ENCODE measurements around the gene TM4SF18.
"Not testable (repeated sequence)": the region's sequence is repeated elsewhere in the genome, so short reads cannot be mapped to it uniquely, and the experiment has no call there.

TM4SF18 gene

DNA sequence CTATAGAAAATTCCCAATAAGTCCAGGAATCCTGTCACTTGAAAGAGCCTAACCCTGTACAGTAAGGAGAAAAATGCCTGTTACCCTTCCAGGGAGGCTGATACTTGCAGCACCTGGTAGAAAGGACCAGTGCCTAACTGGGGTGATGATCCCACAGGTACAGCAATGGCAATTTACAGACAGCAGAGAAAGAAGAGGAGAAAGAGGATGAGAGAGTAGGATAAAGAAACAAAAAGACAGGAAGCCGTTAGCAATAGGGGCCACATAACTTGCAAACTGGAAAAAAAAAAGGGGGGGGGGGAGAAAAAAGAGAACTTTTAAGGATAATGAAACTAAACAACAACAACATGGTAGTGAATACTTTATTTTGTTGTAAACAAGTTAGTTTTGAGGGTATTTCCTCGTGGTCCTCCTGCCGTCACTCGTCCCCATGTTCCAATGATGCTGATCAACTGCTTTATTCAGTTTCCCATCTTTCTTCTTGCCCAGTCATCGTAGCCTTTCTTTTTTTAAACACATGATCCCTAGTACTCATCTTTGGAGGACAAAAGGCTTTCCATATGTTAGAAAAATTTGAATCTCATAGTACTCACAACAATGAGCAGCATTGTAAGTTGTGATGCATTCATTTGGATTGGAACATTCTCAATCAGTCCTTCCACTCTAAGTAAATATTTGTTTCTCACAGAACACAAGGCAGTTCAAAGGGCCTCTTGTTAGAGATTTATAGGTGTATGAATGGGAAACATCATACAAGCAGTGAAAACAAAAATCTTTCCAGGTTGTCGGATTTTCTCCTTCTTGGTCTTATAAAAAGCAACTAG lies 35.5 kb upstream of the TM4SF18 start:
- no peak for DNase-seq (ENCODE audit: low read depth)

DNA sequence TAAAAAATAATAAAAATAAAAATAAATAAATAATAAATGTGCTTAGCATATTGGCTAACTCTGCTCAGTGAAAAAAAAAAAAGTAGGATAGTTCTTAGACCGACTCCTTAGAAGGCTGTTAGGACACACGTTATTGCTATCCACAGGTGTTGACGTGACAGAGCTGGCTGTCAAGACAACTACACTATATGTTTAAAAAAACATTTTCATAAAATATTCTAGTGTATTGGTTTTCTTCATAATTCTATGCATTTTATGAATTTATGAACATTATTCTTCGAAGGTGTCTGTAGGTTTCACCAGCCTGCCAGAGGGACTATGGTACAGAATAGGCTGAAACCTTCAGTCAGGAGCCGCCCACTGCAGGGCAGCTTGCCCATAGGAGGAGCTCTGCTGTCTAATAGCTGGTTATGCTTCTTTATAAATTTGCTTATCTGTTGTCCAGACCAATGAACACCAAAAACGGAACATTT lies 34.8 kb upstream of the TM4SF18 start:
- DNase-seq (ENCODE audit: low read depth), result no peak

DNA sequence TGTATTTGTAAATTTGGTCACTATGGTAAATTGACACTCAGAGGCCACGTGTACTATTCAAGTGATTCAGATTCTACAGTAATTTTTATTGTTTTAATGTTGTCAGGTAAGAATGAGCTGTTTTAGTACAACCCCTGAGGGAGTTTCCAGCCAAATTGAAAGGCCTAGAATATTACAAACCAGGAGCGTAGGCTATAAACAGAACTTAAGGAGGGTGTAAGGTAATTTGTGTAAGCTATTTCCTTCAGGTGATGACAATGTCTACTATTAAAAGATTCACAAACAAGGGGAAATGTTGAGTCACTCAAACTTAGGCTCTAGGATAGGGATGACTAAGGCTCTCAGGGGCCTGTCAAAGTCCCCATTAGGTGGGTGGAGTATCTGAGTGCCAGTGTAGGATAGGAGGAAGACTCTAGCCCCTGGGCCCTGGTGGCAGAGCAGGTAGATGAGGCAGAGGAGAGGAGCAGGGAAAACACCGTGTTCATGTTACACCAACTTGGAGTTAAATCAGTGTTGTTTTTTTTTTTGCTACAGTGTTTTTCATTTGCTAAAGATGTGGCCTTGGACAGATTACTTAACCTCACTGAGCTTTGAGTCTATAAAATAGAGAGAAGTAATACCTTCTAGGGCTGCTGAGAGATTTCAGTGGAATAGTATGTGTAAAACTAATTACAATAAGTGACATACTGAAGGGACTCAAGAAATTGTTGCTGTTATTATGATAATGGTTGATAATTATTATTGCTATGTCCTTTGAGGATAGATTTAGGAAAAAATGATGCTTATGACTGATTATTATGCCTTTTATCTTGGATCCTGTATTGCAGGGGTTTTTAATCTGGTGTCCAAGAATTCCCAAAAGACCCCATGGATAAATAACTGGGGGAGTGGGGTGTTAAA lies 33.8 kb upstream of the TM4SF18 start:
- no peak for DNase-seq (ENCODE audit: low read depth)

DNA sequence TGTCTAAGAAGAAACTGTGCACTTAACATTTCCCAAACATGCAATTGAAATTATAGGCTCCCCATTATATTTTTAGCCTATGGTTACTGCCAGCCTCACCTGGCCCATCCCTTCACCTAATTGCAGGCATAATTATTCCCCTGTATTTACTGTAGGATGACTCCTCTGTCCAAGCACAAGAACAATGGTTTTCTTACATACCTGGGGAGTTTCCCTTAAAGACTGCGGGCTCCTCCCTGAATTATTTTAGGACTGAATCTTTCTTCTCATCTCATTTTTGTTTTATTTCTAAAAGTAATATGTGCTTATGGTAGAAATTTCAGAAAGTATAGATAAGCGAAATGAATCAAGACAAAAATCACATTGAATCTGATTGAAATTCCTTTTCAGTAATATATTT lies 32.6 kb upstream of the TM4SF18 start:
- DNase-seq (ENCODE audit: low read depth), result no peak

DNA sequence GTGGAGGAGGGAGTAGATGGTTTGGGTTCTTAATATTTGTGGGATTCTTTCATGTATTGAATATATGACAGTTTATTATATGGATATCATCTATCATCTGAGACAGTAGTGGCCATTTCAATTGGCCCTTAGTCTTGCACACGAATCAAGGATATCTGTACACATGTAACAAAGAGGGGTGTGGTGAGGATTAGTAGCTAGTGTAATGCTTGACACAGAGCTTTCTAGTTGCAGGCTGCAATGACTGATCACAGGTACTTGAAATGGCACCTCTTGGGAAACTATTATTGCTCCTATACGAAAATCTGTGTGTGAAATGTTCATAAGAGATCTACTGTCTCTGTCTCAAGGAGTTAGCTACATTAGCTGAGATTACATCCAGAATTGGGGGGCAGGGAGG lies 31.2 kb upstream of the TM4SF18 start:
- DNase-seq (ENCODE audit: low read depth), result no peak

DNA sequence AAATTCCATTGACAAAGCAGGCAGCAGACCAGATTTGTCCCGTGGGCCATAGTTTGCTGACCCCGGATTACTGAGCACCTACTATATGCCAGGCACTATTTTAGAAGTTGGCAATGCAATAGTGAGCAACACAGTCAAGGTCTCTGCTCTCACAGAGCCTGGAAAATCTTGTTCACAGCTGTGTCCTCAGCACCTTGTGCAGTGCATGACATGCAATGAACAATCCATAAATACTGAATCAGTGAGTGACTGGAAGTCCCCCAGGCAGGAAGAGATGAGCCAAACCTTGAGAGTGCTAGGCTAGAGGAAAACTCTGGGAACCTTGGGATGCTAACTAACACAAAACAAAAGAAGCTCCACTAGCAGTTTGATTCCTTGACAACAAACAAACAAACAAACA lies 29.6 kb upstream of the TM4SF18 start:
- no peak for DNase-seq (ENCODE audit: low read depth)

DNA sequence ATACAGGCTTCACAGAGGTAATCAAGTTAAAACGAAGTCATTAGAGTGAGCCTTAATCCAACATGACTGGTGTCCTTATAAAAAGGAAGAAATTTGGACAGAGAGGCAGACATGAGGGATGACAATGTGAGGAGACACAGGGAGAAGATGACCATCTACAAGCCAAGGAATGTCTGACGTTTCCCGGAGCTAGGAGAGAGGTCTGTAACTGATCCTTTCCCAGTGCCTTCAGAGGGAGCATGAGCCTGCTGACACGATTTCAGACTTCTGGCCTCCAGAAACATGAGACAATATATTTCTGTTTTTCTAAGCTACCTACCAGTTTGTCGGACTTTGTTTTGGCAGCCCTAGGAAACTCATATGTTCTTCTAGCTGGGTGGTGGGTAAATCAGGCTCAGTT lies 28.9 kb upstream of the TM4SF18 start:
- no peak for DNase-seq (ENCODE audit: low read depth)

DNA sequence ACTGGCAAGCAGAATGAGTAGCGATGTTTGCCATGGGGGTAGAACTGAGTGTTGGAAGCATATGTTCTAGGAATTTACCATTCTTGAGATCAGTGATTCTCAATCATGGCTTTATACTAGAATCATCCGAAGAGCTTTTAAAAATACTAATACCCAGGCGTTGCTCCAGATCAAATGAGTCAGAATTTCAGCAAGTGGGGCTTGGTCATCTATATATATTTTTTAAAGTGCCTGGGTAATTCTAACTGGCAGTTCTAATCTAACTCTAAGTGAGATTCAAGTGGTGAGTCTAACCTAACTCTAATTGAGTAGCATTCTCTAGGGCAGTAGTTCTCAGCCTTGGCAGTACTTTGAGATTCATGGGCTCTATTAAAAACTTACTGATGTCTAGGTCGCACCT lies 23.2 kb upstream of the TM4SF18 start:
- no peak for DNase-seq (ENCODE audit: low read depth)

DNA sequence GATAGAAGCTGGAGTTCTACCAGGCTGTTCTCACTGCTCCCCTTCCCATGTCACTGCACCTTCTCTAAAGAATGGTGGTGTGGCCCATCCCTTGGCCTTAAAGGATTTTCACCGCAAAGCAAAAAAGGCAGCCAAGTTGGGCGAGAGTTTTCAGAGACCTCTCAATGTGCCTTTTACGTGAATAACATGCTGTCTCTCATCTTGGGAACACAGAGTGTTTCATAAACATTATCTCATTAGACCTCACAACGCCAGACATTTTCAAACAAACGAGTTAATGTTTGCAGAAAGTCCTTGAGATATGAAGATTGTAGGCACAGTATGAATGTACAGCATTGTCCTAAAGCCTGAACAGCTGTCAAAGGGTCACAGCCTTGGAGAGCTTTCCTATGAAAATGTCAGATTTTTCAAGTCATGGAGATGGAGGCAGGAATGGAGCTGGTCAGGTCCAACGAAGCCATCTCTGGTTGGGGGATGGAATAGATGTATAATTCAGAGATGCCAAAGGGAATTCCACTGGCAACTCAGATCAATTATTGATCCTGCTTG lies 22.7 kb upstream of the TM4SF18 start:
- DNase-seq (ENCODE audit: low read depth), result no peak

DNA sequence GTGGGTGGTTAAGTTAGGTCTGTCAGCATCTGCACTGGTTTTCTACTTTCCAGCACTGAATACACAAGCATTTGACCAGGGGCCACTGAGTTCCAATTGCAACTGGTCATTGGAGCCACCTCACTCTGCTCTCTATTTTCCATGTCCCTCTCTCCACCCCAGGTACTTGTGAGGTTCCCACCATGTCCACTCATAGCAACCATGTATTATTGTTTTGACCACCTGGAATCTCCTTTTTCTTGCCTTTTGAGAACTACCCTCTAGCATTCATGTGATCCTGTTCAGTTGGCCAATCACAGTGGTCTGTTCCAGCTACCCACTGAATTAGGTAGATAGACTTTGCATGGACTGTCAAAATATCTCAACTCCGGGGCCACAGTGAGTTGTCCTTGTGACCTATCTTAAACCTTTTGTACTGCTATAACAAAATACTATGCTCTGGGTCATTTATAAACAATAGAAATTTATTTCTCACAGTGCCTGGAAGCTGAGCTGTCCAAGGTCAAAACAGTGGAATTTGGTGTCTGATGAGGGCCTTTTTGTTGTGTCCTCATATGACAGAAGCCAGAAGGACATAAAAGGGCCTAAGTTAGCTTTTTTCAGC lies 20.2 kb upstream of the TM4SF18 start:
- no peak for DNase-seq (ENCODE audit: low read depth)

DNA sequence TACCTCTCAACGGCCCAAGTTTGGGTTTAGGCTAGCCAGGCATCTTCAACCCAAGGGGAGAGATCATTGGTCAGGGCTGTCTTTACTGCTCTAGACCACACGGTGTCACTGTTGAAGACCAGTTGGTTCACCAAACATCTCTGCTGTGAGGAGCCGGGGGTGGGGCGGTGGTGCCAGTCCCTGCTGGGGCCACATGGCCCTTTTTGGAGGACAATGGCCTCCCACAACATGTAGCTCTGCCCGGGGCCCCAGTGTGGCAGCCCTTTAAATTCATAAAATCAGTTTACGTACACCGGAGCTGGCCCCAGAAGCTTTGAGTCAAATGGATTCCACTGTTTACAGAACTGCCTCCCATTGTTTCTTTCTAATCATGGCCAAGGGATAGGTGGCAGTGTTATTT lies 19.1 kb upstream of the TM4SF18 start:
- no peak for DNase-seq (ENCODE audit: low read depth)

DNA sequence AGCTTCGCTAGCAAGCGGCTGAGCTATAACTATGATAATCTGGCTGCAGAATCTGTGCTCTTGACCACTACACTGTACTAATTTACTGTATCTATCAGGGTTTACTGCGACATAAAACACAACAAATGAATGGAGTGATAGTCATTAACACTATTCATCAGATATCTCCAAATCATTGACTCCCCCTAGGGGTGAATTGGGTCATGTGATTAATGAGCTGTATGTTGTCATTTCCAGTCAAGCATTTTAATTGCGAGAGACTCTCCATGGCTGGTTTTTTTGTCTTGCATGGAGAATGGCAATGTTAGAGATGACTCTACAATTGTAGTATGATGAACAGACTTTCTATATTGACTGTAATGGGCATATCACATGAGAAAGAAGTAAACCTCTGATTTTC lies 10.5 kb upstream of the TM4SF18 start:
- no peak for DNase-seq (ENCODE audit: low read depth)

DNA sequence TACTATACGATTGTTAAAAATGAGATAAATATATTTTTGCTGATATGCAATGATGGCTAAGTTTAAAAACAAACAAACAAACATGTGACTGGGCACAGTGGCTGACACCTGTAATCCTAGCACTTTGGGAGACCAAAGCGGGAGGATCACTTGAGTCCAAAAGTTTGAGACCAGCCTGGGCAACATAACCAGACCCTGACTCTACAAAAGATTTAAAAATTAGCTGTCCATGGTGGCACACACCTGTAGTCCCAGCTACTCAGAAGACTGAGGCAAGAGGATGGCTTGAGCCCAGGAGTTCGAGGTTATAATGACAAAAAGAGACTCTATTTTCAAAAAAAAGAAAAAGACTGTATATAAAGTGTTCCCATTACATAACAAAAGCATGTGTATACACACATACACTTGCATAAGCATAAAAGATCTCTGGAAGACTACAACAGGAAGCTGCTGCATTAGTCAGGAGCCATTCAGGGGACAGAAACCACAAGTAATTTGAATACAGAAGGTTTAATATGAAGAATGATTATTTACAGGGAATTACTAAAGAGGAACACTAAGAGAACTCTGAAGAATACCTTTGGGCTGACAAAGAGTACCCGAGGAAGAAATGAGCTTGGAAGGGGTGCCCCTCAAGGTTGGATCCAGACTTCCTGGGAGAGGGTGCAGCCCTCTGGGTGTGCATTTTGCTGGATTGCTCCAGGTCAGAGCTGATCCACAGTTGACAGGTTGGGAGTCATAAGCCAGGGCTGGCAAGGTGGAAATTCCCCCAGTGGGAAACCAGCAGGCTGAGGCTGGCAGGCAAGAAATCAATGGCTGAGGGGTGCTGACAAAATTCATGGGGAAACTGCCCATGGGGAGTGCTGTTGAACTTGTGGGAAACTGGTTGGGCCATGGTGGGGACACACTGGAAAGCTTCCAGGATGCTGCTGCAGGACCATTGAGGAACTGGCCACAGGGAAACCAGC lies 9.3 kb upstream of the TM4SF18 start:
- DNase-seq (ENCODE audit: low read depth), result peak; percentile 63

DNA sequence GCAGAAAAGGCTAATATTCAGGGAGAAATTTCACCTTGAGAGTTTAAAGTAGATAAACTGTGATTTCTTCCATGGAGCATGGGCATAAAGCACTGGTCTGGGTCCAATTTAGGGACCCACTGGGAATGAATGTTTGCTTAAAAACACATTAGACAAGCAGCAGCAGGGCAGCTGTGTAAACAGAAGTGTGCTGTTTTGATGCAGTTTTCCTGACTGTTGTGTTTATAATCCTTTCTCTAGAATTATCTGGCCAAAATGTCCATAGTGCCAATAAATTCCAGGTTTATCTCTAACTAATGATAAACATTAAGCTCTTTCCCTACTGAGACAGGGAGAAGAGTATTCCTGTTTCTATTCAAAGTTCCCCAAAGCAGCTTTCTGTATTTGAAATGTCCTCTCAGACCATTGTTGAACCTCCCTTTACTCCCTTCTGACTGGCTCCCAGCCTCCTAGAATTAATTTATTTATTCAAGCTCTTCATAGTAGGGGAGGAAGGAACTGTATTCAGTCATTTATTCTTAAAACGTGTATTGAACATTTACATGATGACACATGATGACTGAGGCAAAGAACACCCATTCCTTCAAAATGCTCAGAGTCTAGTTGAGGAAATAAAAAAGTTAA lies 7.0 kb upstream of the TM4SF18 start:
- DNase-seq (ENCODE audit: low read depth), result no peak

DNA sequence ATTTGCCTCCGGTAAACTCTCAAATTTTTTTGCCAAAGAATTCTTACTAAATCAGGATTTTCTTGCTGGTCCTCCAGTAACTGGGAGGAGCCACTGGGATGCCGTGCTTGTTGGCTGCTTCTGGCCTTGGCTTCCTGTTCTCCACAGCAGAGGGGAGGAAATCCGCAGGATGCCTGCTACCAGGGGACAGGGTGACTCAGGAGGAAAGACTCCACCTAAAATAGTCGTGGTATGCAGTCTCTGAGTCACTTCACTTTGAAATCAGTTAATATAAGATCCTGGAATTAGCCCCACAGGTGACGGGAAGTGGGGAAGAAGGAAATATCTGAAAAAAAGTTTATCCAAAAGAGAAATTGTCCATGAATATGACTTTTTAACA lies 6.5 kb upstream of the TM4SF18 start:
- DNase-seq (ENCODE audit: low read depth), result peak; percentile 90

DNA sequence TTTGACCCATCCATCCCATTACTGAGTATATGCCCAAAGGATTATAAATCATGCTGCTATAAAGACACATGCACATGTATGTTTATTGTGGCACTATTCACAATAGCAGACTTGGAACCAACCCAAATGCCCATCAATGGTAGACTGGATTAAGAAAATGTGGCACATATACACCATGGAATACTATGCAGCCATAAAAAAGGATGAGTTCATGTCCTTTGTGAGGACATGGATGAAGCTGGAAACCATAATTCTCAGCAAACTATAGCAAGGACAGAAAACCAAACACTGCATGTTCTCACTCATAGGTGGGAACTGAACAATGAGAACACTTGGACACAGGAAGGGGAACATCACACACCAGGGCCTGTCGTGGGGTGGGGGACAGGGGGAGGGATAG lies 4.0 kb upstream of the TM4SF18 start:
- not testable (repeated sequence) for DNase-seq (ENCODE audit: low read depth)

DNA sequence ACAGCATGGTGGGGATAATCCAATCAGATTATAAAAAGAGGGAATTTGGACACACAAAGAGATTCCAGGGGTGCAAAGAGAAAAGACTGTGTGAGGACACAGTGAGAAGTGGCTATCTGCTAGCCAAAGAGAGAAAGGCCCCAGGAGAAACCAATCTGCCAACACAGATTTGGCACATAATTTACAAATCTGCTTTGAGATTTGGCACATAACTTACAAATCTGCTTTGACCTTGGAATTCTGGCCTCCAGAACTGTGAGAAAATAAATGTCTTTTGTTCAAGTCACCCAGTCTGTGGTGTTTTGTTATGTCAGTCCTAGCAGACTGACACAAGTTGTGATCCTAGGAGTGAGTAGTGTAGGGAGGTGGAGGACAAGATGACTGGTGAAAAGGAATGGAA lies 3.5 kb upstream of the TM4SF18 start:
- DNase-seq (ENCODE audit: low read depth), result no peak

DNA sequence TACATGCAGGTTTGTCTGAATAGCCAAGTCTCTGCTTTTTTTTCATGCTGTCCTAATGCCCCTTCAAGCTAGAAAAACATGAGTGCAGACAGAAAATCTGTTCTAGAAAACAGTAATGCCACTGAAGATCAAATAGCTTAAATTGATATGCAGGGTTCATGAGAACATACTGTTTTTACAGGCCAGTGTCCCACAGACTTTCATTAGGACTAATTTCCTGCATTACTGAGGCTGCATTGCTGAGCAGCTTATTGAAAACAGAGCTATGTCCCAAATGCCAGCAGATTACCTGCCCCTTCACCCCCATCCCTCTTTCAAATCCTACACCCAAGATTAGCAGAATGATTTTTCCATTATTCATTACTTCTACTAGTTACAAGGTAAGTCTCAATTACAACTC lies 665 bp downstream of the TM4SF18 start:
- no peak for DNase-seq (ENCODE audit: low read depth)

DNA sequence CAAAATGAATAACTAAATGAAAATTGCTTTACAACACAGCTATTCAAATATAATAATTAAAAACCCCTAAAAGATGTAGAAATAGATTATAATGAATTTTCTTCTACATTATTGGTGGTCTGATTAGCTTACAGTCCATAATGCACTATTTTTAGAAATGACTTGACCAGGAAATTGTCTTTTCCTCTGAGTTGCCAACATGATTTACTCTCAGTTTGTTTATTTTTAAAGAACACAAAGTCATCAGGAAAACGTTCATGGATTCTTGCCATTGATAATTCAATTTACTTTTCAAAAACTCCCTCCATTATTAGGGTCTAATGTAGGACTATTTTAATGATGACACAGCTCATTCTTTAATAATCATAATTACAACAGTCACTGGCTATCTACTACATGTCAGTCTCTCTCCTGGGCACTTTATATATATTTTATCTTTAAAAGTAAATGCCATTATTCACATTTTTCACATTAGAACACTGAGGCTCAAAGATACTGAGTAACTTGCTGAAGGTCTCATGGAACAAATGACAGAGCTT lies 1.1 kb downstream of the TM4SF18 start:
- DNase-seq (ENCODE audit: low read depth), result no peak

DNA sequence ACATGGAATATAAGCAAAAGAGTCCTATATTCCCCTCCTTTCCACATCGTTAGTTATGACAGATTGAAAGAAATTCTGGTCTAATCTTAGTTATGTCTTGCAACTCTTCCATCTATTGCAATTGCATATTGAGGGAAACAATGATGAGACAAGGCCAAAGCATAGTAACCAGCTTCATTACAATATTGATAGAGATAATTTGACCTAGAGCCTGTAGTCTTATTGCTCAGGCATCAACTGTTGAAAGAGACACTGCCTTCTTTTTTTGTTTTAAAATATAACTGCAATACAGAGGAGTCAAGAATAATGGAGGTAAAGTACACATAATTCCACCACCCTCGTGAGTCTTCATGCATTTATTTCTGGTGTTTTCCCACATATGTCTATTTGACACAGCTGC lies 2.0 kb downstream of the TM4SF18 start:
- DNase-seq (ENCODE audit: low read depth), result no peak

All from GM04503 (cell line).